Stimulated activated CD4-positive, alpha-beta T cell treated with anti-CD3 and anti-CD28 coated beads, Interleukin-12 subunit alpha, Interleukin-12 subunit beta, amount 100 ng/mL, for 4 hours (primary cell): ENCODE data around the gene ARHGAP6.
"Not testable (repeated sequence)": the region's sequence is repeated elsewhere in the genome, so short reads cannot be mapped to it uniquely, and the experiment has no call there.

Experiments used
- DNase-seq: peaks from one replicate; pipeline ENCODE4 v3.0.0-alpha.2; 2020

ARHGAP6 gene

GRCh38 chrX:11647138-11647537 lies 18.6 kb downstream of the ARHGAP6 start:
- DNase-seq, result no peak

DNA sequence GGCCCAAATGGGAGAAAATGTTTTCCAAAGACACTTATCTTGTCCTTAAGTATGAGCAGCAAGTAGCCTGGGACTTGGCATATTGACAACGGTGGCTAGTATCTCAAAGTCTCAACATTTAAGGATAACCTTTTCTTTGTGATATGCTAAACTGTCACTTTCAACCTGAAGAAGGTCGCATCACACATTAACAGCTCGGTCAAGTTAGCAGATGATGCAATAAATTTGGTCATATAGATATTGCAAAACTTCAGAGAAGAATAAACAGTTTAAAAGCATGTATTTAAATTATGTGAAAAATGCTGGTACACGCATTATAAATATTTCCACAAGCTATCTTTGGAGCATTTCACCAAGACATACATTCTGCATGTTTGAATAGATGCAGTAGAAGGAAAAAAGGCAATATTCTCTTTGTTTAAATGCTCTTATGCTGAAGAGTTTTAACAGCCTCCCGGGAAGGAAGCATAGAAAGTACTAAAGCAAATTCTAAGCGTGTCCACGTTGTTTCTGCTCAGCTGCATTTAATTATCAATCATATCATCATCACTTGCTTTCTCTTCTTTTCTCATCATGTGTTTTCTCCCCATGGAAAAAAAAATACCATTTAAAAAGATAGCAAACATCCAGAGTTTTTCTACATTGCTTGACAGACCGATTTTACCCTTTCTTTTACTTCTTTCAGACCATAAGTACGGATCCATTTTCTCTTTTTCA lies 24.2 kb downstream of the ARHGAP6 start:
- DNase-seq, result no peak

- DNase-seq, result no peak
These were observed 25.6 kb downstream of the ARHGAP6 start for GRCh38 chrX:11640089-11640488.

- no peak for DNase-seq
These were observed 33.0 kb downstream of the ARHGAP6 start for GRCh38 chrX:11632732-11633131.

DNA sequence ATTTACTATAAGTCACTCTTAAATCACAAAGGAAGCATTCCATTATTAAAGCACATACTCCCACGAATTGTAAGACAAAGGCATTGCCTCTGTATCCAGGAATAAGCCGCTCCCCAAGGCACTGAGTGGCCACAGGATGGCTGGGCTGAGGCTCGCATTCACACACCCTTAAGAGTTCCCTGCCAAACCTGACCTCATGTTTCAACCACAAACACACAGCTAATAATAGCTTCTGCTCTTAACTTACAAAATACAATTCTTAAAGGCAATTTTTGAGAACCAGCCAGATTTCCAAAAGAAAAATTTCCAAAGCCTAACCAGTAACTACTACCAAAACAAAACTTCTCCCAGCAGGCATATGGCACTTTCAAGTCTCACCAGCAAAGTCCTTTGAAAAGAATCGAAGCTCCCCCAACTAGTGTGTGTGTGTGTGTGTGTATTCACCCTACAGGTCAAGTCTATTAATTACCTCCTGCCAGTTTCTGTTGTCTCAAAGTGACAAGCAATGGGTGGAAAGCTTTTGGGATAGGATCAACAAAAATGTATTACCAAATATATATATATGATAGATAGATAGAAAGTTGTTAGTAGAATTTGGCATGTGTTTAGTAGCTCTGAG lies 36.0 kb downstream of the ARHGAP6 start:
- no peak for DNase-seq

- no peak for DNase-seq
These were observed 37.3 kb downstream of the ARHGAP6 start for GRCh38 chrX:11628399-11628798.

GRCh38 chrX:11626351-11626750 lies 39.4 kb downstream of the ARHGAP6 start:
- DNase-seq, result no peak

- DNase-seq, result no peak
These were observed 46.3 kb downstream of the ARHGAP6 start for GRCh38 chrX:11619441-11619840.

GRCh38 chrX:11614253-11614652 lies 51.5 kb downstream of the ARHGAP6 start:
- not testable (repeated sequence) for DNase-seq

GRCh38 chrX:11611965-11612364 lies 53.8 kb downstream of the ARHGAP6 start:
- no peak for DNase-seq

DNA sequence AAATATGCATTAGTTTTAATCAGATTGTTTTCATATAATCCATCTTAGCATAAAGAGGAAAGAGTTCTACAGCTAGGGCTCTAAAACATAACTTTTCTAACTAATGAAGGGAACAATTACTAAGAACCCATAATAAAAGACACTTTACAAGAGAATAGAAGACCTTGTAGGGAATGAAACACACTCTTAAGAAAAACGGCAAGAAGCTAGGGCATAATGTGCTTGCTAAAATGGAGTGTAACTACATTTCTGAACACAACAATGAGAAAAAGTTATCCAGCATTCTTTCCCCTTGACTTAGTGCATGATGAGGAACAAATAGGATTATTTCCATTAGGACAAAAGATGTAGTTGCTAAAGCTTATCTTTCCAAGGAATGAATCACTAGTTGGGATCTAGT lies 54.6 kb downstream of the ARHGAP6 start:
- no peak for DNase-seq

DNA sequence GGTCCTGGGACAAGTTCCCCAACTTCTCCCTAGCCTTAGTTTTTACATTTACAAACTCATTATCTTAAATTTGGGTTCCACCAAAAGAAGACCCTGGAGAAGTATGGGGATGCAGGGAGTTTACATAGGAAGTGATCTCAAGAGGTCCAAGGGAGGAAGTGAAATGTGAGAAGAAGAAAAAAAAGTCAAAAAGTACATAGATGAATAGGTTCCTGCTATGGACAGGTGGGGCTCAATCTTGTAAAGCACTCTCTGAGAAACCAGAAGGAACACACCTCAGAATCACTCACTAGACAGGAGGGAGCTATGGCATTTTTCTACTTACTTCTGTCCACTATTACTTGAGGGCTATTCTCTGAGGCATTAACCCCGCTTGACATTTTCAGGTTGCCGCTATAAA lies 56.6 kb downstream of the ARHGAP6 start:
- no peak for DNase-seq

- DNase-seq, result no peak
These were observed 59.3 kb downstream of the ARHGAP6 start for GRCh38 chrX:11606408-11606807.

DNA sequence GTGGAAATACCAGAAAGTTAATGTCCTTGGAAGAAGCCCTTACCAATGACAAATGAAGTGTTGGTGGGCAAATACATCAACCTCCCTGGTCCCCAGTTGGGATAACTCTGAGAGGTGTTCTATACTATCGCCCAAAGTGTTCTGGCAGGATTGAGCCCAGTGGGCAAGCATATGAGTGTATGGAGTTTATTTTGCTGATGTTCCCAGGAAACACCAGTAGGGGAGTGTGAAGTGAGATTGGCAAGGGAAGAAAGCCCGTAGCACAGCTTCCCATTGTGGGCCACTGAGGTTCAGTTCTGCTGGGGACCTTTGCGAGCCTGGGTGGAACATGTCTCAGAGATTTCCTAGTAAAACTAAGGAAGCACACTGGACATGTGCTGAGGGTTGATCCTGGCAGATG lies 65.1 kb downstream of the ARHGAP6 start:
- no peak for DNase-seq

GRCh38 chrX:11597479-11597878 lies 68.2 kb downstream of the ARHGAP6 start:
- DNase-seq, result no peak

- no peak for DNase-seq
These were observed 73.9 kb downstream of the ARHGAP6 start for GRCh38 chrX:11591723-11592346.

DNA sequence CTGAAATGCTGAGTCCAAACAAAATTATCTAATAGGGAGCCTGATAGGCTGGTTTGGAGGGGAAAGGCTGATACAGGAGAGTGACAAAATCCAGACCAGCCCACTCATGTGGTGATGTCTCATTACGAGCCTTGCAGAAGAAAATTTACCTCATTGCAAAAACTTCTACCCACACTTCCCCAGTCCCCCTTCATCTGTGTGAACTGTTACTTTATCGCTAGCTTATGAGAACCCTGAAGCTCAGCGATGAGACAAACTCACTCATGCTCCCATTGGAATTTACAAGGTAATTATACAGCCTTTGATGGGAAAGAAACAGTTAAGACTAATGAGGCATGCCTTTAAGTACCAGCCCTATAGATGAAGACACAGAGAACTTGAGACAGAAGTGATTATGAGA lies 76.1 kb downstream of the ARHGAP6 start:
- DNase-seq, result no peak

DNA sequence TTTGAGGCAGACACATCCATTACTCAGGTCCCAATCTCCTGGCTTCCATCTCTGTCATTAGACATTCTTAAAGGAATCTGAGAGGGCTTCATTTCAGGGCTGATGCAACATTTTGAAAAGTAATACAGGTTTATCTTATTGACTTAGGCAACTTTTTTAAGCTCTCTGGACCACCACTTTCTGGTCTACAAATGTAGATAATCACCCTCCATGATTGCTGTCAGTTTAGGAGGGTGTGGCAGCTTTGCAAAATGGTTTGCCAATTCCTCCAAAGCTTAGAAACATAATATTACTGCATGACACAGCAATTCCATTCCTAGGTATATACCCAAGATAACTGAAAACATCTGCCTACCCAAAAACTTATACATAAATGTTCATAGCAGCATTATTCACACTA lies 77.6 kb downstream of the ARHGAP6 start:
- no peak for DNase-seq

DNA sequence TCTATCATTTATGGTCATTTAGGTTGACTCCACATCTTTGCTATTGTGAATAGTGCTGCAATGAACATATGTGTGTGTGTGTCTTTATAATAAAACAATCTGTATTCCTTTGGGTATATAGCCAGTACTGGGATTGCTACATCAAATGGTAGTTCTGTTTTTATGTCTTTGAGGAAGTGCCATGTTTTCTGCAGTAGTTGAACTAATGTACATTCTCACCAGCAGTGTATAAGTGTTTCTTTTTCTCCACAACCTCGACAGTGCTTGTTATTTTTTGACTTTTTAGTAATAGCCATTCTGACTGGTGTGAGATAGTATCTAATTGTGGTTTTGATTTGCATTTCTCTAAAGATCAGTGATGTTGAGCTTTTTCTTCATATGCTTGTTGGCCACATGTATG lies 80.5 kb downstream of the ARHGAP6 start:
- no peak for DNase-seq

DNA sequence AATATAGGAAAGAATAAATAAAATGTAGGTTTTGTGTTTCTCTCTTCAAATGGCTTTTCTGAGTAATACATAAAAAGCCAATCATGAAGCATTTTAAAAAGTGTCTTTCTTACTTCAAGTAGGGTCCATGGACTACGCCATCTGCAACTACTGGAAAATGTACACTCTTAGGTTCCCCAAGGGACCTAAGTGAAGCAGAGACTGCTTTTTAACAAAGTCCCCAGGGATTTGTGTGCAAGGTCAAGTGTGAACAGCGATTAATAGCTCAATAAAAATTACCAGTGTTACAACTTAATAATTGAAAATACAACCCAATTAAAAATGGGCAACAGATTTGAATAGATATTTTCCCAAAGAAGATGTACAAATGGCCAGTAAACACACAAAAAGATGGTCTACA lies 84.9 kb downstream of the ARHGAP6 start:
- no peak for DNase-seq

DNA sequence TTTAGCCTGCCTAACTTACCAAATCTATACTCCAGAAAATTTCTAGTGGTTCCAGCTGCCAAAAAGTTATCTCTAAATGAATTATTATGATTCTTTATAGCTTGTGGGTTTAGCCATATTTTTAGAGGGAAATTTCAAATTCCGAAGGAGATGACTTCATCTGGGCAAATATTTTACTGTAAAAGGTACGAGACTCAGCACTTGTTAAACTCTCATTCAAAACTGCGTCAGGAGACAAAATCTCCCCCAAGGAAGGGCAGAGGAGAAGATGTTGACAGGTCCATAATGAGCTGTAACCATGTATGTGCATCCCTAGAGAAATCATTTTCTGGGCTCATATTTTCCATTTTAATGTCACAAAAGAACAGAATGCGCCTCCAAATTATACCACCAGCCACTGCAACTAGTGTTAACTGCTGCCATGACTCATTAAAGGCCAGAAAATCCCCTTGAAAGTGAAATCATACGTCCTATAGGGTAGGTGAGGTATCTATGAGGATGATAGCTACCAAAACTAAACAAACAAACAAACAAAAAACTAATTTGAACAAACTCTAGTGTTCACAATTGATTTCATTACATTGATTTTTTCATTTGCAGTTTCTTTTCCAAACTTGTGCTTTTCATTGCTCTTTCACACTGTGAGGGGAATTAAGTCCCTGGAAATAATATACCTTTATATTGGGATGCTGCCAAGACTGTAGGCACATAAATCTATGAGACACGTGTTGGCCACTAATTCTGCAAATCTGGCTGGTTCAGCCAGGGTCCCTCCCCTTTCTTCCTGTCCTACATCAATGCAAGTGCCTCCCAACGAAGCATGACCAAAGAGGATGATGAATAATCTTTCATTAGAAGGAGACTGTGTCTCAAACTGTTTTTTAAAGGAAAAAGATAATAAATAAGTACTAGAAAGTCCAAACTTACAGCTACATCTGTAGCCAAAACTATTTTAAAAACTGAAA lies 85.8 kb downstream of the ARHGAP6 start:
- DNase-seq, result no peak

- not testable (repeated sequence) for DNase-seq
These were observed 87.4 kb downstream of the ARHGAP6 start for GRCh38 chrX:11578301-11578700.

DNA sequence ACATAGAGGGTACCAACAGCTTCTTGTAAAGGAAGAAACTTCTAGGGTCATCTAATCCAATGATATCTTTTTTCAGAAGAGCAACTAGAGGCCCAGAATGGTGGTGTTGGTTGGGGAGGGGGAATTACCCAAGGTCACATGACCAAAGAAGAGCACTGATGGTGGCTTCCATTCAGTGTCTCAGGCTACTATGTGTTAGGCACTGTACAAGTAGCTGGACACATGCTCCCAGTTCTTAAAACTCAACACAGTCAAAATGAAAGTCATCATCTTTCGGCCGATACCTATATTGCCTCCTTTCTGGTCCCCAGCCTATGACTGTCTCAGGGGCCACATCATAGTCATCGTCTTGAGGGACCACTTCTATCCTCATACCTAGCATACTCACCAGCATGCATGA lies 88.1 kb downstream of the ARHGAP6 start:
- no peak for DNase-seq
